Hepatocyte (in vitro differentiated cells): ENCODE results near the gene RMC1. TPM values are rescaled to one million over a fixed set of nuclear protein-coding genes. Genes with fewer than 3 reads are reported as not detected.
A peak's percentile ranks its signal among the peaks of the same experiment; 100 is the strongest.

ENCODE experiments used
- DNase-seq: peaks from one replicate; pipeline ENCODE4 v3.0.0-alpha.2; 2016; ENCODE audit warnings: low spot score
- H2AFZ ChIP-seq: fragments of 200-600 bp; sonication (generic); 2 replicates; pipeline ENCODE4 v1.6.0; 2016; ENCODE audit warnings: antibody characterized with exemption, mild to moderate bottlenecking
- H3K27ac ChIP-seq: fragments of 200-600 bp; sonication (generic); 2 replicates; pipeline ENCODE4 v1.5.1; 2016; ENCODE audit warnings: mild to moderate bottlenecking
- H3K27me3 ChIP-seq: fragments of 200-600 bp; sonication (generic); 2 replicates; pipeline ENCODE4 v1.6.1; 2016
- H3K36me3 ChIP-seq: fragments of 200-600 bp; sonication (generic); replicated peaks from 2 replicates; pipeline ENCODE4 v1.5.1; 2016; ENCODE audit warnings: low read depth; ENCODE audit not compliant: insufficient read depth
- H3K4me1 ChIP-seq: fragments of 200-600 bp; sonication (generic); 2 replicates; pipeline ENCODE4 v1.5.1; 2016; ENCODE audit warnings: mild to moderate bottlenecking, moderate library complexity; ENCODE audit not compliant: insufficient read depth
- H3K4me2 ChIP-seq: fragments of 200-600 bp; sonication (generic); 2 replicates; pipeline ENCODE4 v1.6.0; 2016
- H3K4me3 ChIP-seq: fragments of 200-600 bp; sonication (generic); 2 replicates; pipeline ENCODE4 v1.5.1; 2016; ENCODE audit warnings: mild to moderate bottlenecking
- H3K79me2 ChIP-seq: fragments of 200-600 bp; sonication (generic); 2 replicates; pipeline ENCODE4 v1.6.0; 2017; ENCODE audit warnings: mild to moderate bottlenecking
- H3K9me2 ChIP-seq: fragments of 200-600 bp; sonication (generic); replicated peaks from 2 replicates; pipeline ENCODE4 v1.6.0; 2017; ENCODE audit warnings: mild to moderate bottlenecking; ENCODE audit not compliant: insufficient read depth
- H3K9me3 ChIP-seq: fragments of 200-600 bp; sonication (generic); 2 replicates; pipeline ENCODE4 v1.5.1; 2016; ENCODE audit warnings: low read depth, mild to moderate bottlenecking
- H4K20me1 ChIP-seq: fragments of 200-600 bp; sonication (generic); 2 replicates; pipeline ENCODE4 v1.6.0; 2016; ENCODE audit warnings: mild to moderate bottlenecking; ENCODE audit not compliant: insufficient read depth, poor library complexity, severe bottlenecking
- CTCF ChIP-seq: fragments of 200-600 bp; sonication (generic); IDR thresholded peaks from 2 replicates; pipeline ENCODE4 v1.5.1; 2016; ENCODE audit warnings: antibody characterized with exemption, mild to moderate bottlenecking; ENCODE audit not compliant: poor library complexity
- EZH2 ChIP-seq: fragments of 200-600 bp; sonication (generic); IDR thresholded peaks from 2 replicates; pipeline ENCODE4 v1.6.1; 2016; ENCODE audit warnings: antibody characterized with exemption, mild to moderate bottlenecking, borderline replicate concordance
- EZH2phosphoT487 ChIP-seq: fragments of 200-600 bp; sonication (generic); IDR thresholded peaks from one replicate; pipeline ENCODE4 v1.6.1; 2018; ENCODE audit warnings: antibody characterized with exemption, mild to moderate bottlenecking, low read depth, moderate library complexity; ENCODE audit not compliant: unreplicated experiment, severe bottlenecking
- WGBS: methylation state at CpG from one replicate; pipeline ENCODE4 v1.1.6; 2016; ENCODE audit warnings: low lambda C conversion rate; ENCODE audit errors: missing lambda C conversion rate; 5-methylcytosine and 5-hydroxymethylcytosine counted together
- polyA plus RNA-seq: library from polyadenylated mRNA; unstranded; fragments of >200 nt; fragmentation: Nextera tagmentation; extraction: Ambion mirVana; gene quantifications from 2 replicates; pipeline ENCODE4 v1.2.1, GENCODE V29; 2016
- total RNA-seq: library from RNA; depleted of rRNA; stranded (reverse); fragments of >200 nt; gene quantifications from 2 replicates; pipeline ENCODE4 v1.2.3, GENCODE V29; 2014

The RMC1 gene
- total and polyA plus RNA-seq, 2 experiments from 2014 or later: 26.6 to 37.1 TPM

- H3K36me3 ChIP-seq: peaks cover 6% of the 10 kb centered on the region
- H3K79me2 ChIP-seq: no peaks in the 10 kb centered on the region
- no peaks in the 10 kb centered on the region for H4K20me1 ChIP-seq
- H3K4me1 ChIP-seq: peaks cover 21% of the 10 kb centered on the region
- no peaks in the 10 kb centered on the region for H3K27me3 ChIP-seq
- H3K4me2 ChIP-seq: no peak overlapping the region
- no peak overlapping the region for H3K4me3 ChIP-seq
- TF ChIP-seq EZH2phosphoT487 (no peak), EZH2 (no peak), CTCF (no peak)
- H2AFZ ChIP-seq: no peak overlapping the region
- peak overlapping the region; percentile 62 for H3K27ac ChIP-seq
- no peak for DNase-seq
- H3K9me3 ChIP-seq: no peaks in the 10 kb centered on the region
- 78% methylated on average over 9 of the region's 9 CpGs for WGBS
- no peaks in the 10 kb centered on the region for H3K9me2 ChIP-seq
Observed at GRCh38 chr18:23539911-23540525, 36.7 kb downstream of the RMC1 start.

DNA sequence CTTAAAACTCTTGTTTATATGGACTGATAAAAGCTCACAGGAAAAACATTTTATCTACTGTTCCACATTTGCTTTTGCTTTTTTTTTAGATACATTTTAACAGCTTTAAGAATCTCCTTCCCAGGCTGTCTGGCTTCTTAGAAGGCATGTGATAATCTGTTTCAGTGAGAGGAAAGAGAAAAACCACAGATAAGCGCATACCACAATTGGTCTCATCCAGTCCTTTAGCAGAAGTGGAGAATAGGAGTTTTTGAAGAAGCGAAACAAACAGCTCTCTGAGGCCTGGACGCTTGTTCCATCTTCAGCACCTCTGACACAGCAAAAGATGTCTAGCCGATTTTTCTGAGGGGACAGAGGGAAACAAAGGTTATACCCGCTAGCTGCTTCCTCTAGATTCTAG is 37.6 kb downstream of the RMC1 start:
- WGBS: 63% methylated on average over 5 of the region's 5 CpGs
- Histone ChIP-seq H3K9me2 (no peaks in the 10 kb centered on the region), H3K4me2 (peak overlapping the region; percentile 26), H3K27me3 (no peaks in the 10 kb centered on the region), H3K79me2 (no peaks in the 10 kb centered on the region), H3K36me3 (peaks cover 6% of the 10 kb centered on the region), H3K9me3 (no peaks in the 10 kb centered on the region), H3K4me1 (peaks cover 21% of the 10 kb centered on the region), H2AFZ (no peak overlapping the region), H4K20me1 (no peaks in the 10 kb centered on the region), H3K4me3 (no peak overlapping the region), H3K27ac (peak overlapping the region; percentile 62)
- TF ChIP-seq EZH2: no peak
- no peak for TF ChIP-seq CTCF
- no peak for TF ChIP-seq EZH2phosphoT487
- DNase-seq: no peak

DNA sequence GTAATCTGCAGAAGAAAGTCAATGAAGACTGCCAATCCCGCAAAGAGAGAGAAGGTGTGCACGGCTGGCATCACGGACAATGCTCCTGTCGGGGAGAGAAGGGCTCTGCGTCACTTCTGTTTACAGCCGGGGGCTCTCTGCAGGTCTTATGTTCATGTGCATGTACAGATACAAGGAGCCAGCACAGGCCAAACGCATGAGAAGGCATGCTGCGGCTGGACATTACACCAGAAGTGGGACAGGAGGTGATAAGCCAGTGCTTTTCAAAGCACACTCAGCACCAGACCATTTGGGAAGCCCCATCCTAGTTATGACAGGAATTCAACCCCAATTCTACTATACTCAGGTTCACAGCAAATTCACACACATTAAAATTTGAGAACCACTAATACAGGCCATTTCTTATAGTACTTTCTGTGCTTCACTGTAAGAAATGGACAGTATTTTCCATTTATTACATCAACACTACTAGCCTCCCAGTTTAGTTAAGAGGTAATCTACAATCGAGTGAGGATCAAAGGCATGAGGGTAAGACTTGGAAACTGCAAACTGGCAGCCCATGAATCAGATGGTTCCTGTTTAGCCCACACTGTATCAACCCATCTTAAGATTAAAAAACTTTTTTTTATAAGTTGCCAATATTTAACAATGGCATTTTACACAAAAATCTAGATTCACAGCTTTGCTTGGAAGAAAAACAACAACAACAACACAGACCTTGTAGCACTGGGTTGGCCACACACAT is 38.2 kb downstream of the RMC1 start:
- Histone ChIP-seq H3K9me3 (no peaks in the 10 kb centered on the region), H3K27ac (peak overlapping the region; percentile 62), H2AFZ (no peak overlapping the region), H3K79me2 (no peaks in the 10 kb centered on the region), H3K4me3 (no peak overlapping the region), H3K9me2 (no peaks in the 10 kb centered on the region), H4K20me1 (no peaks in the 10 kb centered on the region), H3K36me3 (peaks cover 6% of the 10 kb centered on the region), H3K4me2 (peak overlapping the region; percentile 26), H3K4me1 (peaks cover 21% of the 10 kb centered on the region), H3K27me3 (no peaks in the 10 kb centered on the region)
- 81% methylated on average over 9 of the region's 9 CpGs for WGBS
- no peak for DNase-seq
- TF ChIP-seq EZH2phosphoT487 (no peak), CTCF (no peak), EZH2 (no peak)
